ENCODE data around the gene VWA7.

The VWA7 gene

GRCh38 chr6:31779908-31780307 is 2.8 kb upstream of the VWA7 start:
- H3K36me3 Mint-ChIP-seq (ENCODE audit: insufficient read depth) = peaks cover 17% of the 10 kb centered on the region
- no peak for ATAC-seq (replicated peaks; ENCODE audit: extremely low read depth, poor library complexity, severe bottlenecking)

DNA sequence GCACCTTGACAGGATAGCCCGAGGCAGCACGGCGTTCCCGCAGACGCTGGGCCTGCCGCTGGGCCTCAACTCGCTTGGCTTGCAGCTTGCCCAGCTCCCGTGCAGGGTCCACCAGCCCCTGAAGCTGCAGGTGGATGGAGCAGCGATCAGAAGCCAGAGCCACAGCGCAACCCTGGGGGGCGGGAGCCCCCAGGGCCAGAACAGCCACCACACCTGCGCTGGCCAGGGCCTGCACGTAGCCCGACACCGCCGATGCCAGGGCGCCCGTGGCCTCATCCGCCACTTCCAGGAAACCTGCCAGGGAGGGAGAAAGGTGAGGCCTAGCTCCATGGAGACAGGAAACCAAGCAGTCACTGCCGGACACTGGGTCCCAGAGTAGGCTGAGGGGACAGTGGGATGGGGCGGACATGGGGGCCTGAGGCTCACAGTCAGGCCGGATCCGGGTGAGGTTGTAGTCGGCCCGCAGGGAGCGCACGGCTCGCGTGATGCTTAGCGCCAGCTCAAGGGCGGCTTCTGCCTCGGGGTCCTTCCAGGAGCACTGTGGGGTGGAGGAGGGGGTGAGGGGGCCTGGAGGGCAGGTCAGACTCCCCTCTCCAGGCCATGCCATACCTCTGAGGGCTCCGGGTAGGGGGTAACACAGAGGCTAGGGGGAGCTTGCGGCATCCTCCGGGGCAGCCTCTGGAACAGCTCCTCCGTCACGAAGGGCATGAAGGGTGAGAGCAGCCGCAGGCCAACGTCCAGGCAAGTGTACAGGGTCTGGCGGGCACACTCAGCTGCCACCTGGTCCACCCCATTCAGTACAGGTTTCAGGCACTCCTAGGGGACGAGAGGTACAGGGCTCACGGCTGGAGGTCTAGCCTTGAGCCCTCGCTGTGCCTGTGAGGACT is 2.1 kb upstream of the VWA7 start:
- Mint-ChIP-seq H3K9me3 (no peaks in the 10 kb centered on the region), H3K27ac (ENCODE audit: low read depth) (no peak overlapping the region), H3K4me1 (peaks cover 25% of the 10 kb centered on the region), H3K4me3 (no peak overlapping the region), H3K36me3 (ENCODE audit: insufficient read depth) (peaks cover 17% of the 10 kb centered on the region), H3K27me3 (no peaks in the 10 kb centered on the region)
- no peak for DNase-seq (ENCODE audit: low spot score in 2 of 2)
- ATAC-seq (replicated peaks; ENCODE audit: extremely low read depth, poor library complexity, severe bottlenecking) = no peak

More at GRCh38 chr6:31779908-31780307, 2.8 kb upstream of the VWA7 start:
- Mint-ChIP-seq H3K27ac (ENCODE audit: low read depth) (no peak overlapping the region), H3K4me1 (peaks cover 25% of the 10 kb centered on the region), H3K9me3 (no peaks in the 10 kb centered on the region), H3K27me3 (no peaks in the 10 kb centered on the region), H3K4me3 (no peak overlapping the region)
- no peak for DNase-seq (ENCODE audit: low spot score in 2 of 2)

DNA sequence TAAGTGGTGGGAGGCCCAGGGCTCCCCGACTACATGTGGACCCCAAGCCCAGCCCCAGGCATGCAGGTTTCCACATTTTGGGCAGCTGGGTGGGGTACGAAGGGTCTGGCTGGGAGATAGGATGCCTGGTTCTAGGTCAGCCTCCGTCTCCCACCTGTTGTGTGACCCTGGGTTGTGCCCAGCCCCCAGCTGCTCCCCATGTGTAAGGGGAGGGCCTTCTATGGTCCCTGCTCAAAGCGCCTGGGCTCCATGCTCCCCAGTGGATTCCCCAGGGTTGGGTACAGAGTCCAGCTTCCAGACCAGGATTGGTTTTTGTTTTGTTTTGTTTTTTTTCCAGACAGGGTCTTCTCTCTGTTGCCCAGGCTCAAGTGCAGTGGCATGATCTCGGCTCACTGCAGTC is 1.1 kb upstream of the VWA7 start:
- H3K4me3 Mint-ChIP-seq = no peak overlapping the region
- ATAC-seq (replicated peaks; ENCODE audit: extremely low read depth, poor library complexity, severe bottlenecking) (no peak), DNase-seq (ENCODE audit: low spot score in 2 of 2) (no peak)
- no peaks in the 10 kb centered on the region for H3K27me3 Mint-ChIP-seq
- H3K4me1 Mint-ChIP-seq = peaks cover 27% of the 10 kb centered on the region
- H3K9me3 Mint-ChIP-seq = no peaks in the 10 kb centered on the region
- H3K36me3 Mint-ChIP-seq (ENCODE audit: insufficient read depth) = peaks cover 13% of the 10 kb centered on the region
- H3K27ac Mint-ChIP-seq (ENCODE audit: low read depth) = no peak overlapping the region

- H3K36me3 Mint-ChIP-seq (ENCODE audit: insufficient read depth) = peaks cover 8% of the 10 kb centered on the region
- ATAC-seq (replicated peaks; ENCODE audit: extremely low read depth, poor library complexity, severe bottlenecking) = no peak
- H3K27me3 Mint-ChIP-seq = no peaks in the 10 kb centered on the region
- no peaks in the 10 kb centered on the region for H3K9me3 Mint-ChIP-seq
- H3K27ac Mint-ChIP-seq (ENCODE audit: low read depth) = peak overlapping the region; percentile 78
- peaks cover 33% of the 10 kb centered on the region for H3K4me1 Mint-ChIP-seq
- no peak for DNase-seq (ENCODE audit: low spot score in 2 of 2)
- peak overlapping the region; percentile 14 for H3K4me3 Mint-ChIP-seq
Observed at GRCh38 chr6:31777667-31778050, 531 bp upstream of the VWA7 start.

- DNase-seq (ENCODE audit: low spot score in 2 of 2) (no peak), ATAC-seq (replicated peaks; ENCODE audit: extremely low read depth, poor library complexity, severe bottlenecking) (no peak)
- H3K9me3 Mint-ChIP-seq = no peaks in the 10 kb centered on the region
- peaks cover 35% of the 10 kb centered on the region for H3K4me1 Mint-ChIP-seq
- peaks cover 6% of the 10 kb centered on the region for H3K36me3 Mint-ChIP-seq (ENCODE audit: insufficient read depth)
- peak overlapping the region; percentile 78 for H3K27ac Mint-ChIP-seq (ENCODE audit: low read depth)
- H3K27me3 Mint-ChIP-seq = no peaks in the 10 kb centered on the region
- H3K4me3 Mint-ChIP-seq = peak overlapping the region; percentile 63
Observed at GRCh38 chr6:31776485-31776988, 591 bp downstream of the VWA7 start.

DNA sequence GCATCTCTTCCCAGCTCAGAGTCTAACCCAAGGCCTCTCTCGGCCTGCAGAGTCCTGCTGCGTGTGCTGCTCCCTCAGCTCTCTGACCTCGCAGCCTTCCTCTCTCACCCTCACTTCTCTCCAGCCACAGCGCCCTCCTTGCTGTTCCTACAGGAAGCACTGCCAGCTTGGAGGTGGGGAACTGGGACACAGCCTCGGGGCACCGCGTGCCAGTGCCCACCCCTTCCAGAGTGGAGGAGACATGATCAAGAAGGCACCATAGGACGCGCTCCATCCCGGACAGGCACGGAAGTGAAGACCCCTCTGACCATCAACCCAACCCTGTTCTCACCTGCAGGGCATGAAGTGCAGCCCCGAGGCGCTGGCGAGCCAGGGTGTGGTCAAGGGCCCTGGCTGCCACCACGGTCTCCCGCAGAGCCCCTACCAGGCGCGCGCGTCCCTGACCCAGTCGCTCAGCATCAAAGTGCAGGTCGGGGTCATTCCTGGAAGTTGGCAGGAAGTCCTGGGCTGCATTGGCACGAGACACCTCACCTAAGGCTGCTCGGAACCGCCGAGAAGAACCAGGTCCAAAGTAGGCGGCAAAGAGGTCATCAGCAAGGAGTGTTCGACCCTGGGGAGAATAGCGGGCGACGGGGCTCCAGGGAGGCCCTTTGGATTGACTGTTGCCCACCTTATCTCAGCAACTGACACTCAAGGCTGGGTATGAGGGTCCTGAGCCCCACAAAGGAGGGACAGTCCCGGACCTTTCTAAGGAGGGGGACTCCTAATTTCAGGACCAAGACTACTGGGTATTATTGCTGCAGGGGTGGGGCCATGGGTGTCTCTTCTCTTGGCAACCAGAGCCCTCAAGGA is 1.3 kb downstream of the VWA7 start:
- Mint-ChIP-seq H3K27me3 (no peaks in the 10 kb centered on the region), H3K4me1 (peaks cover 41% of the 10 kb centered on the region), H3K4me3 (peak overlapping the region; percentile 63), H3K9me3 (no peaks in the 10 kb centered on the region), H3K27ac (ENCODE audit: low read depth) (peak overlapping the region; percentile 78), H3K36me3 (ENCODE audit: insufficient read depth) (peaks cover 6% of the 10 kb centered on the region)
- DNase-seq (ENCODE audit: low spot score in 2 of 2) (no peak), ATAC-seq (replicated peaks; ENCODE audit: extremely low read depth, poor library complexity, severe bottlenecking) (no peak)

- peaks cover 6% of the 10 kb centered on the region for H3K36me3 Mint-ChIP-seq (ENCODE audit: insufficient read depth)
Observed at GRCh38 chr6:31775184-31775583, 1.9 kb downstream of the VWA7 start.

DNA sequence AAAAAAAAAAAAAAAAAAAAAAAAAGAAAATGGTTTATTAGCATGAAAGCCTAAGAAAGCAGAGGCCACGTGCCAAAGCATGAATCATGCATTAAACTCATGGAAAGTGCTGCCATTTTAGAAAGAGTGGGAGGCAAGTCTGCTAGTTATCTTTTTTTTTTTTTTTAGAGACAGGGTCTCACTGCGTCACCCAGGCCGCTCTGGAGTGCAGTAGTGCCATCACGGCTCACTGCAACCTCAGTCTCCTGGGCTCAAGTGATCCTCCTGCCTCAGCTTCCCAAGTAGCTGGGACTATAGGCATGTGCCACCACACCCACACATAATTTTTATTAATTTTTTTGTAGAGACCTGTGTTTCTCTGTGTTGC is 5.2 kb downstream of the VWA7 start:
- ATAC-seq (replicated peaks; ENCODE audit: extremely low read depth, poor library complexity, severe bottlenecking) = no peak
- peaks cover 39% of the 10 kb centered on the region for H3K4me1 Mint-ChIP-seq
- H3K36me3 Mint-ChIP-seq (ENCODE audit: insufficient read depth) = peaks cover 2% of the 10 kb centered on the region
- peak overlapping the region; percentile 49 for H3K4me3 Mint-ChIP-seq
- DNase-seq (ENCODE audit: low spot score in 2 of 2) = no peak
- H3K27ac Mint-ChIP-seq (ENCODE audit: low read depth) = no peak overlapping the region
- H3K27me3 Mint-ChIP-seq = no peaks in the 10 kb centered on the region
- no peaks in the 10 kb centered on the region for H3K9me3 Mint-ChIP-seq

More at GRCh38 chr6:31775184-31775583, 1.9 kb downstream of the VWA7 start:
- no peaks in the 10 kb centered on the region for H3K27me3 Mint-ChIP-seq
- DNase-seq (ENCODE audit: low spot score in 2 of 2) (no peak), ATAC-seq (replicated peaks; ENCODE audit: extremely low read depth, poor library complexity, severe bottlenecking) (no peak)
- H3K27ac Mint-ChIP-seq (ENCODE audit: low read depth) = no peak overlapping the region
- peak overlapping the region; percentile 11 for H3K4me3 Mint-ChIP-seq
- no peaks in the 10 kb centered on the region for H3K9me3 Mint-ChIP-seq
- H3K4me1 Mint-ChIP-seq = peaks cover 41% of the 10 kb centered on the region

- no peak for DNase-seq (ENCODE audit: low spot score in 2 of 2)
- ATAC-seq (replicated peaks; ENCODE audit: extremely low read depth, poor library complexity, severe bottlenecking) = no peak
- Mint-ChIP-seq H3K27ac (ENCODE audit: low read depth) (no peak overlapping the region), H3K36me3 (ENCODE audit: insufficient read depth) (peaks cover 2% of the 10 kb centered on the region), H3K4me1 (peaks cover 29% of the 10 kb centered on the region), H3K27me3 (no peaks in the 10 kb centered on the region), H3K4me3 (peak overlapping the region; percentile 7), H3K9me3 (no peaks in the 10 kb centered on the region)
Observed at GRCh38 chr6:31770860-31771259, 6.3 kb downstream of the VWA7 start.

GRCh38 chr6:31769684-31770371 is 7.3 kb downstream of the VWA7 start:
- H3K4me3 Mint-ChIP-seq = no peak overlapping the region
- H3K27me3 Mint-ChIP-seq = no peaks in the 10 kb centered on the region
- DNase-seq (ENCODE audit: low spot score in 2 of 2) = peak; percentile 75 to 77
- H3K36me3 Mint-ChIP-seq (ENCODE audit: insufficient read depth) = peaks cover 5% of the 10 kb centered on the region
- H3K9me3 Mint-ChIP-seq = no peaks in the 10 kb centered on the region
- ATAC-seq (replicated peaks; ENCODE audit: extremely low read depth, poor library complexity, severe bottlenecking) = peak; percentile 70
- H3K27ac Mint-ChIP-seq (ENCODE audit: low read depth) = peak overlapping the region; percentile 52
- H3K4me1 Mint-ChIP-seq = peaks cover 28% of the 10 kb centered on the region

GRCh38 chr6:31768363-31769257 is 8.5 kb downstream of the VWA7 start:
- DNase-seq (ENCODE audit: low spot score in 2 of 2) = no peak
- H3K4me1 Mint-ChIP-seq = peaks cover 28% of the 10 kb centered on the region
- ATAC-seq (replicated peaks; ENCODE audit: extremely low read depth, poor library complexity, severe bottlenecking) = no peak
- no peaks in the 10 kb centered on the region for H3K9me3 Mint-ChIP-seq
- no peaks in the 10 kb centered on the region for H3K27me3 Mint-ChIP-seq
- no peak overlapping the region for H3K27ac Mint-ChIP-seq (ENCODE audit: low read depth)
- no peak overlapping the region for H3K4me3 Mint-ChIP-seq
- H3K36me3 Mint-ChIP-seq (ENCODE audit: insufficient read depth) = peaks cover 7% of the 10 kb centered on the region

Measured in central memory CD8-positive, alpha-beta T cell (primary cell).